CD4-positive, alpha-beta T cell treated with Interleukin-1 beta for 1 hour (primary cell): Measurements from ENCODE around the gene NEU4.

Experiments
- DNase-seq, 2 donors: peaks; one replicate each; pipeline ENCODE4 v3.0.0-alpha.2; 2020 to 2022

The NEU4 gene

DNA sequence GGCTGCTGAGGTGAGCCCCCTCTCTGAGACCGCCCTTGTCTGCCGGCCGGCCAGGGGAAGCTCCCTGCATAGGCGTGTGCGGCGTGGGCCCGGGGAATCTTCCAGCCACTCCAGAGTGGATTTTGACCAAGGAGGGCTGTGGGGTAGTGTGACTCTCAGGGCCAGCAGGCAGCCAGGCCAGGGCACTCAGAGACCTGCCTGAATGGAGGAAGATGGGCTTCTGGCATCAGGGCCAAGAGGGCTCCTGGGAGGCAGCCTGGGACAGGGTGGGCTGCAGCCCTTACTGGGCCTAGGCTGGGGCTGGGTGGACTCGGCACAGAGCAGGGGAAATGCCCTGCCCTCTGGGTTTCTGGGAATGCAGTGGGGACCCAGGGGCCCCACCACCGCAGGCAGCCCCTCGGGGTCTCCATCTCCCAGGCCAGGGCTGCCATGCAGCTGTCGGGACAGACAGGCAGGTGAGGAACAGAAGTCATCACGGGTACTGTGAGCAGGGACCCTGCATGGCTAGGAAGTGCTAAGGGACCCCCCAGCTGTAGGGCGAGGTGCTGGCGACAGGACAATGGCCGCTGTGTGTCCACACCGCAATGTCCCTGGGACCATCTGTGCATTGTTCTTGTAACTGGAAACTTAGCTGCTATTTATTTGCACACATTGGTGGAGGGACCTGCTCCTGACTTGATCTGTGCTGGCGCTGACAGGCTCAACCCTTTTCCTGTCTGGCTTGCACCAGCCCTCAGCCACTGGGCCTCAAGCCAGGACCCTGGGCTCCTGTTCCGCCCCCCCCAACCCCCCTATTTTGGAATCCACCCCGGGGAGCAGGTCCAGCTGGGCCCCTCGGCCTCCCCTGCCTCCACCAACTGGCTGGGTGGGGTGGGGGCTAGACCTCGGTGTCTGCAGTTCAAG, 45.6 kb downstream of the NEU4 start:
- no peak for DNase-seq

DNA sequence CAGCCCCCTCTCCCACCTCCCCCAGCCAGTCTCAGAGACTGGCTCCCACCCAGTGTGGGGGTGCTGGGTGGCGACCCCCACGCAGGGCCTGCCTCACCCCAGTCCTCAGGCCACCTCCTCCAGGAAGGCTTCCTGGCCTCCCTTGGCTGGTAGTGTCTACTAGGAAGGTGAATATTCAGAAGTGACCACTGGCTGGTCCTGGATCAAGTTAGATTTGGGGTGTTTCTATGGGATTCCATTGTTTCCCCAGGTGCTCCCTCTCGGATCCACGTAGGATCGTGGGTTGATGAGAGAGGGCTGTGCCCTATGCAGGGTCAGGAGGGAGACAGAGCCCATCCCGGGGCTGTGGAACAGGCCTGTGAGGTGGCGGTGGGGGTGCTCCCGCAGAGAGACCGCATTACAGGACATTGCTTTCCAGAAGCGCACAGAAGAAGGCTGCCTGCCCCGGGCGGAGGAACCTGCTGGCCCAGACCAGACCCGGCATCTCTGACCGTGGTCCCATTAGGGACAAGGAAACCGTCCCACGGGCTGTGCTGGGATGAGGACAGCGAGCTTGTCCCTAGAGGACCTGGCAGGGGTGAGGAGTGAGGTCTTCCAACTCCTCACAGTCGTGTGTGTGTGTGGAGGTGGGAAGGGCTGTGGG, 46.4 kb downstream of the NEU4 start:
- DNase-seq, result no peak

- no peak for DNase-seq
These were observed 47.0 kb downstream of the NEU4 start for GRCh38 chr2:241855888-241856422.

DNA sequence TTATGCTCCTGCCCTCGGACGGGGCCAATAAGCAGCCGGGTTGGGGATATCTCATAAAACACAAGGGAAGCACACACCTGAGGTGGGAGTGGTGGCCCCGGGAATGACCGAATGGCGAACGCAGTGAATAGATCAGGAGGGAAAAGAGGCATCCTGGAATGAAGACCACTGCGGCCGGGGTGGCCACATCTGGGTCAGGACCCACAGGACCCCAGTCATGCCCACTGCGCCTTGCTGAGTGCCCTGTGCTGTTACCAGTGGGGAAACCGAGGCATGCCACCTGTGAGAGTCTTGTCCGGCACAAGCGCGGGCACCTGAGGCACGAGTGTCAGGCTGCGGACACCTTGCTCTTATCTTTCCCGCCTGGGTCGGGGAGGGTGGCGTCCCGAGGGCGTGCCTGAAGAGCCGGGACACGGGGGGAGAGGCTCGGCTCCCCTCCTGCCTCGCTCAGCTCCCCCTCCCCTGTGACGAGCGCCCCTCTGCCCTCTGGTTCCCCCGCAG, 48.1 kb downstream of the NEU4 start:
- no peak for DNase-seq

DNA sequence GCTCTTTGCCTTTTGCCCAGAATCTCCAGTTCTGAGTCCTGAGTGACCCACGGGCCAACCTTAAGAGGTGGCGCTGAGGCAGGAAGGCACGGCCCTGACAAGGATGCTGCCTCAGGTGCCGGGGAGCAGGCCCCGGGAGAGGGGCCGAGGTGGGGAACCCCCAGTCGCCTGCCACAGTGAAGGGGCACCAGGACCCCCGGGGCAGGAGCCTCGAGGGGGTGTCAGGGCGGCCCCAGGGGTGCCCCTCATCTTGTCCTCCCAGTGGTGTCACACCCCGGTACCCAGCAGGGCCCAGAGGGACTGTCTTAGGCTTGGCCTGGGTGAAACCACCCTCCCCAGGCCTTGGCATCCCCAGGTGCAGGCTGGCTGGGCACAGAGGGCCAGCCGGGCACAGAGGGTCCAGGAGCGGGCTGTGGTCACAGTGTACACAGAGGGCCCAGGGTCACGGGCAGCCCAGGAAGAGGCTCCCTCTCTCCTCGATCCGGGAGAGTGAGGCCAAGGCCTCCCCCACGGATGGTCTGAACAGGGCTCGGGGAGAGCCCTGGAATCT, 48.7 kb downstream of the NEU4 start:
- DNase-seq, result no peak

DNA sequence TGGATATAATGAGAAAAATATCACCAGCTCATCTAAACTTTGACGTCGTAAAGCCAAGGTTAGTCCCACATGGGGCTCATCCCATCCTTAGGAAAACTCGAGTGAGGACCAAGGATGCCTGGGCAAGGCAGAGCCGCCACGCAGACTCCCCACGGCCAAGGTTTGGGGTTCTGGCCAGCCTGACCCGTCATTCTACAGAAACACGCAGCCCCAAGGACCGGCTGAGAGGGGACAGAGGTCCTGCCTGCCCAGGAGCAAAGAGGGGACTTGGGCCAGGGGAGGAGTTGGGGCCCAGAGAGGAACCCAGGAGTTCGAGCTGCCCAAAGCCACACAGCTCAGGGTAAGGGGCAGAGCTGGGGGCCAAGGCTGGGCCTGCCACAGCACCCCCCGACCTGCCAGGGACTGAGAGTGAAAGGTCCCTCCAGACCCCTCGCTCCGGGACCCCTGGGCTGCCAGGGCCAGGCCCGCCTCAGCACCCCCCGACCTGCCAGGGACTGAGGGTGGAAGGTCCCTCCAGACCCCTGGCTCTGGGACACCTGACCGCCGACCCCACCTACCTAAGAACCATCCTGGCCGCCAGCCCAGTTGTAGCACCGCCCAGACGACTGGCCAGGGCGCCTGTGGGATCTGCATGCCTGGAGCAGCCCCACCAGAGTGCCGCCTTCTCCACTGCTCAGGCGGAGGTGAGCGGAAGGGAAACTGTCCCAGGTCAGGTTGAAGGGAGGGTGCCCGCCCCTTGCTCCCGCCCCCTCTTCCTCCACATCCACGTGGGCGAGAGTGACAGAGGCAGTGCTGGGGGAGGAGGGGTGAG, 49.4 kb downstream of the NEU4 start, which contains the start of gene PDCD1:
TSS of gene PDCD1 (minus strand) at position 689 of the 811 bp plus-strand sequence. CDS start at position 633, 56 bp downstream.
- peak; percentile 50 to 69 for DNase-seq

DNA sequence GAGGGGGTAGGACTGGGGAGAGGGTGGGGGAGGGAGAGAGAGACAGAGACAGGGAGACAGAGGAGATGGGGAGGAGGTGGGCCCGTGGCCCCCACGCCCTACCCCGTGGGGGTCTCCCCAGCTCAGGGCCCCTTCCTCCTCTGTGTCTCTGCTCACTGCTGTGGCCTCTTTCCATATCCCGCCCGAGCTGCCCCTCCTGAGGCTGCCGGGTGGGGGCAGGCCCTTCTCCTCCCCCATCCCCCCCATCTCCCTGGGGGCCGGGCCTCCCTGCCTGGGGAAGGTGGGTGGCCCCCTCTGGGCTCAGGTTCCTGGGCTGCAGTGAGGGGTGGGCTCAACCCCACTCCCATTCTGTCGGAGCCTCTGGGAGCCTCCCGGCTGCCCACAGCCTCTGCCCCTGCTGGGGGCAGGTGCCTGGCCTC, 50.0 kb downstream of the NEU4 start:
- no peak for DNase-seq

DNA sequence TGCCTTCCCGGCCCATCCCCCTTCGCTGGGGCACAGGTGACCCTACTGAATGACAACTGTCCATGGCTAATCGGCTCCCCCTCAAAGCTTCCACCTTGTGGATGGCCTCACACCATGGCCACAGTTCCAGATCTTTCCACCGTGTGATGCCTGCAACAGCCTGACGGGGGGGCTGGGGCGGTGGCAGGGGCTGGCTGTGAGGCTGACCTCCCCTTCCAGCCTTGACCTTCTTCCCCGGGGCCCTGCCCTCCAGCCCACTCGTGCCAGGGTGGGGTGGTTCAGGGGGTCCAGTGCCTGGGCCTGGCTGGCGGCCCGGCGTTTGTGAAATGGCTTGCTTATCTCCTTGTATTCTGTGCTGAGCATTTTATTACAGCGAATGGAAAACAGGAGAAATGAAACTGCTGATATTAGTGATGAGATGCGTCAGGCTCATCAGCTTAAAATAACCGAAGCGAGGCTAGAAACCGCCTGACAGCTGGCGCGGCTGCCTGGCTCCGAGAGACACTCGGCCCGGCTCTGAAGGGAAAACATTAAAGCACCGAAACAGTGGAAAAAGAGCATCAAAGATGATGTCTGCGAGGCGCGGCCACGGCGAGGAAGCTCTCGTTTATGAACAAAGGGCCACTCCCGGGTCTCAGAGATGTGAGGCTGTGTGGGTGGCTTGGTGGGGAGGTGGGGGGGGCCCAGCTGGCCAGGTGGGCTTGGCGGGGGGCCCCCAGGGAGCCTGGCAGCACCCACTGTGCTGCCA, 50.6 kb downstream of the NEU4 start:
- DNase-seq, result no peak

DNA sequence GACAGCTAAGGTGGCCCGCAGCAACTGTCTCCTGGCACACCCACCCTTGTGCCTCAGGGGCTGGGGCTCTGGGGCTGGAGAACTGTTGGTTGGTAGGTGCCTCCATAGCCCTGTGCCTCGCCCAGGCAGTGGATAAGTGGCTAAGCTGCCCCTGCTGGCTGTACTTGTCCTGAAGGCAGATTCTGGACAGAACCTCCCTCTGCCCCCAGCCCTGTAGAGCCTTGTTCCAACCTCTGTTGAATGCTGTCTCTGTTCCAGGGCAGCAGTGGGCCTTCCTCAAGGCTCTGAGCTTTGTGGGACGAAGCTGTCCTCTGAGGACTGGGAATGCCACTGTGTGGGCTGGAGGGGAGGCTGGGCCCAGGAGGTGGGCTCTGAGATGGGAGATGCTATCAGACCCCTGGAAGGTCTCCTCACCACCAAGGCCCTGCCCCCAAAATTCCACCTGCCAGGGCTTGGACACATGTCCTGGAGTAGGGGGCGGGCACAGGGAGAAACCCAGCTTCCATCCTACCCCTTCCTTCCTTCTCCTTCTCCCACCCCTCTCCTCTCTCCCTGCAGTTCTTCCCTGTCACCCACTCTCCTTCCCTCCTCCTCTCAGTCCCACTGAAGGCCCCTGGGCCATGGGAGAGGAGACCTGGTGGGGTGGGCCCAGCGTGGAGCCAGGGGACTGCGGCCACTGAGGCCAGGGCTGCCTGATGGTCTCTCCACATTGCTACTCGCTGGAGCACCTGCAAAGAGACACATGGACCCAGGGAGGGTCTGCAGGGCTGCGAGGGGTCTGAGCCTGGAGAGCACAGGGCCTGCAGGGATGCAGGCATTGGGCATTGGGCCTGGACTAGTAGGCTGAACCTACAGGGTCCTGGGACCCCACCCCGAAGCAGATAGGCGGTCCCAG, 51.4 kb downstream of the NEU4 start:
- DNase-seq, result no peak

GRCh38 chr2:241861264-241861663, 52.3 kb downstream of the NEU4 start:
- DNase-seq, result no peak

GRCh38 chr2:241862093-241862492, 53.1 kb downstream of the NEU4 start:
- DNase-seq, result no peak

DNA sequence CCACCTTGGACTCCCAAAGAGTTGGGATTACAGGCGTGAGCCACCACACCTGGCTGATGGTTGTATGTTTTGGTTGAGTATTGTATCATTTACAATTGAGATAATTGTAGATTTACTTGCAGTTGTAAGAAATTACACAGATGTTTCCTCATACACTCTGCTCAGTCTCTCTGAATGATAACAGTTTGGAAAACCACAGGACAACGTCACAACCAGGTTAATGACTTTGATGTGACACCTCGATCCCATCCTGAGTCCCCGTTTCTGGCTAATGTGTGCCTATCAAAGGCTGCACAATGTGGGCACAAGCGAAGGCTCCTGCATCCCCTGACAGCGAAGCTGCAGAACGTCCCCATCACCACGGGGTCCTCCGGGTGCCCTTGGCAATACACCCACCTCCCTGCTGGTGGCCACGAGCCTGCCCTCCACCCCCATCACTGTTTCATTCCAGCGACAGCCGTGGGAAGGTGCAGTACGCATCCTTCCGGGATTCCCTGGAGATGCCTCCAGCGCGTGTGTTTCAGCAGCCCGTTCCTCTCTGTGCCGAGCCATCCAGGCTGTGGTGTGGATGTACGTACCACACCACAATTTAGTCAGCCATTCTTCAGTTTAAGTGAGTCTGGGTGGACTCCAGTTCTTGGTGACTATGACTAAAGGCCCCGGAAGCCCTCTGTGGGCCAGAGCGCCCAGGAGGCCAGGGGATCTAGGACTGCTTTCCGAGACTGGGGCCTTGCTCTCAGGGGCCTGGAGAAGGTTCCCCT, 54.0 kb downstream of the NEU4 start:
- DNase-seq, result no peak

- peak in 1 of 2 donors; percentile 47 for DNase-seq
These were observed 54.6 kb downstream of the NEU4 start for GRCh38 chr2:241863536-241863954.

GRCh38 chr2:241864168-241864849, 55.3 kb downstream of the NEU4 start:
- DNase-seq, result no peak

DNA sequence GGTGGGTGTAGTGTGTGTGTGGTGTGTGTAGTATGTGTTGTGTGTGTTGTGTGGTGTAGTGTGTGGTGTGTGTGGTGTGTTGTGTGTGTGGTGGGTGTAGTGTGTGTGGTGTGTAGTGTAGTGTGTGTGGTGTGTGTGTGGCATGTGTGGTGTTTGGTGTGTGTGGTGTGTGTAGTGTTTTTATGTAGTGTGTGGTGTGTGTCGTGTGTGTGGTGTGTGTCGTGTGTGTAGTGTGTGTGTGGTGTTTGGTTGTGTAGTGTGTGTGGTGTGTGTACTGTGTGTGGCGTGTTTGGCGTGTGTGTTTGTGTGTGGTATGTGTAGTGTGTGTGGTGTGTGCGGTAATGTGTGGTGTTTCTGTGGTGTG, 55.8 kb downstream of the NEU4 start:
- DNase-seq, result no peak

DNA sequence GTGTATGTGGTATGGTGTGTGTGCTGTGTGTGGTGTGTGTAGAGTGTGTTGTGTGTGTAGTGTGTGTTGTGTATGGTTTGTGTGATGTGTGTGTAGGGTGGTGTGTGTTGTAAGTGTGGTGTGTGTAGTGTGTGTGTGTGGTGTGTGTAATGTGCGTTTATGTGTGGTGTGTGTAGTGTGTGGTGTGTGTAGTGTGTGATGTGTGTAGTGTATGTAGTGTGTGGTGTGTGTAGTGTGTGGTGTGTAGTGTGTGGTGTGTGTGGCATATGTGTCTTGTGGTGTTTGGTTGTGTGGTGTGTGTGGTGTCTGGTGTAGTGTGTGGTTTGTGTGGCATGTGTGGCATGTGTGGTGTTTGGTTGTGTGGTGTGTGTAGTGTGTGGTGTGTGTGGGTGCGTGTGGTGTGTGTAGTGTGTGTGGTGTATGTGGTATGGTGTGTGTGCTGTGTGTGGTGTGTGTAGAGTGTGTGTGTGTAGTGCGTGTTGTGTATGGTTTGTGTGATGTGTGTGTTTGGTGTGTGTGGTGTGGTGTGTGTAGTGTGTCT, 56.5 kb downstream of the NEU4 start:
- no peak for DNase-seq

- no peak for DNase-seq
These were observed 57.2 kb downstream of the NEU4 start for GRCh38 chr2:241865957-241866789.
